Keratinocyte (primary cell): Measurements from ENCODE around the gene PIGQ.

ENCODE experiments used
- CTCF ChIP-seq, 3 experiments: IDR thresholded peaks in 1 of 3; conservative IDR thresholded peaks in 1 of 3; optimal IDR thresholded peaks in 1 of 3; 2 replicates in 2 of 3; 3 replicates in 1 of 3; pipeline versions ENCODE3 to v1.5.1; 2011; ENCODE audit warnings: low read length in 3 of 3, mild to moderate bottlenecking in 3 of 3, moderate library complexity in 2 of 3, control low read depth in 1 of 3, inconsistent platforms in 1 of 3; ENCODE audit not compliant: insufficient read depth in 2 of 3; ENCODE audit errors: extremely low read depth in 1 of 3
- EZH2 ChIP-seq: IDR thresholded peaks from one replicate; pipeline ENCODE4 v1.6.1; 2012; ENCODE audit warnings: inconsistent platforms, mild to moderate bottlenecking, low read length, moderate library complexity

DNA sequence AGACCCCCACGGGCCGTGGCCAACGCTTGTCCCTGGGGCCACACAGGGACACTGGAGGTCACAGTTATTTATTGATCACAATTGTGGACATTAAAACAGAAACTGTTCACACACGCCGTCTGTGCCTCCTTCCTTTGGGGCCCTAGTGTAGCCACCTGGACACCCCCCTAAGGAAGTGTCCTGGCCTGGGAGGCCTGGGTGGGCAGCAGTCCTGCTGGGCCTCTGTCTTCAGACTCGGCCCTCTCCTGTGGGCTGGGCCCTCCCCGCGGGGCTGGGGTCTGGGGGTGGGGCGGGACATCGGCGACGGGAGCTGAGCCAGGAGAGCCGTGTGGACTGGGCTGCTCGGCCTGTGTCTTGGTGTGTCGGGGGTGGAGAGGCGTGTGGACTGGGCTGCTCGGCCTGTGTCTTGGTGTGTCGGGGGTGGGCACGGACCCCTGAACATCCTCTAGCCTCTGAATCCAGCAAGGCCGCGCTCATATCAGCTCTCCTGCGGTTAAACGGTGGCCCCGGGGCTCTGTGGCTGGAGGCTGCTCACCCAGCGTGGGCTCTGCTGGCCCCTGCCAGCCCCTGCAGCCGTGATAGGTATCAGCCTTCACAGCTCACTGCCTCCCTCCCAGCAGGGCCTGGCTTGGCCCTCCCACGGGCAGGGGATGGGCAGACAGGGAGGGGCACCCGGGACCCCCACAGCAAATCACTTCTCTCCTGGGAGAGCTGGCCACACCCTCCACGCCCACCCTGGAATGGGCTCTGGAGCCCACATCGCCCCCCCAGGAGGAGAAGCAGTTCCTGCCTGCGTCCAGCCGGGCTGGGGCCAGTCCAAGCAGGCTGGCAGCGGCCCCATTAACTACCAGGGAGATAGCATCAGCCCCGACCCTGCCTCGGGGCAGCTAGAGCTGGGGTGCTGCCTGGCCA is 4.1 kb upstream of the PIGQ start:
- TF ChIP-seq CTCF (optimal IDR thresholded peaks at IDR 0.05 in 1 of 3, IDR thresholded peaks at IDR 0.05 in 1 of 3, conservative IDR thresholded peaks at IDR 0.05 in 1 of 3; ENCODE audit: extremely low read depth in 1 of 3, insufficient read depth in 2 of 3, low read length in 3 of 3) (no peak), EZH2 (no peak)
